GM21528 (cell line): ENCODE results near the gene ICOSLG.
"Not testable (repeated sequence)": the region's sequence is repeated elsewhere in the genome, so short reads cannot be mapped to it uniquely, and the experiment has no call there.

Source experiments
- ATAC-seq: cut with Tn5 transposase; IDR thresholded peaks from one replicate; pipeline ENCODE4 v1.9.1; 2021; ENCODE audit warnings: mild to moderate bottlenecking, moderate library complexity; ENCODE audit not compliant: unreplicated experiment, low FRiP score

ICOSLG gene, protein sequence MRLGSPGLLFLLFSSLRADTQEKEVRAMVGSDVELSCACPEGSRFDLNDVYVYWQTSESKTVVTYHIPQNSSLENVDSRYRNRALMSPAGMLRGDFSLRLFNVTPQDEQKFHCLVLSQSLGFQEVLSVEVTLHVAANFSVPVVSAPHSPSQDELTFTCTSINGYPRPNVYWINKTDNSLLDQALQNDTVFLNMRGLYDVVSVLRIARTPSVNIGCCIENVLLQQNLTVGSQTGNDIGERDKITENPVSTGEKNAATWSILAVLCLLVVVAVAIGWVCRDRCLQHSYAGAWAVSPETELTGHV

DNA sequence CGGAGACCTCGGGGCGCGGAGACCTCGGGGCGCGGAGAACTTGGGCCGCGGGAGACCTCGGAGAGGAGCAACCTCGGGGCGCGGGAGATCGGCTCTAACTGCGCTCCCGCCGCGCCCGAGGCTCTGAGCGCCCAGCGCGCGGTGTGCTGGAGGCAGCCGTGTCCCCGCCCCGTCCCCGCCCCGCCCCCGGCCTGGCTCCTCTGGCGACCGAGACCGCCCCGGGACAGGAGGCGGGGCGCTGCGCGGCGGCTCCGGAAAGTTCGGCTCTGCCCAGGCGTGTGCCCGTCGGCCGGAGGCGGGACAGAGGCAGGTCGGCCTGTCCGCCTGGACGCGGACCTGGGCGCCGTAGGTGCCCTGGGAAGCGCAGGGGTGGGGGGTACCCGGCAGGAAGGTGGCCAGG, at the start of gene ICOSLG:
TSS of gene ICOSLG (minus strand) at position 102 of the 400 bp plus-strand sequence. CDS start 126 bp downstream, outside the sequence.
- peak; percentile 43 for ATAC-seq

DNA sequence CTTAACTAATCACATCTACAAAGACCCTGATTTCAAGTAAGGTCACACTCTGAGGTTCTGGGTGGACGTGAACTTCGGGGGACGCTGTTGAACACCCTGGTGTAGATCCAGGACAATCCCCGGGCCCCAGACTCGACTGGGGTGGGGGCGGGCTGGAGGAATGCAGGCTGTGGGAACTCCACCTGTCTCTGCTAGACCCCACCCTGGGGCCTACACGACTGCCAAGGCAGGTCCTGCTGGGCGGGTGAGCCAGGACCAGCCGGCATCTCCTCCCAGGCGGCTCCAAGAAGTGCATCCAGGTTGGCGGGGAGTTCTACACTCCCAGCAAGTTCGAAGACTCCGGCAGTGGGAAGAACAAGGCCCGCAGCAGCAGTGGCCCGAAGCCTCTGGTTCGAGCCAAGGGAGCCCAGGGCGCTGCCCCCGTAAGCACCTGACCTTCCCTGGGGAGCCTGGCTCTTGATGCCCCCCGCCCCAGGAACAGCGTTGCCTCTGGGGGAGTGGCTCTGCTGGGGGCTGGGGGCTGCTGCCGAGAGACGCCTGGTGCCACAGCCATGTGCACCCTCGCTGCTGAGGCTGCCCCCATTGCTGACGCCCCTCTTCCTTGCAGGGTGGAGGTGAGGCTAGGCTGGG, 48.8 kb upstream of the ICOSLG start:
- no peak for ATAC-seq

DNA sequence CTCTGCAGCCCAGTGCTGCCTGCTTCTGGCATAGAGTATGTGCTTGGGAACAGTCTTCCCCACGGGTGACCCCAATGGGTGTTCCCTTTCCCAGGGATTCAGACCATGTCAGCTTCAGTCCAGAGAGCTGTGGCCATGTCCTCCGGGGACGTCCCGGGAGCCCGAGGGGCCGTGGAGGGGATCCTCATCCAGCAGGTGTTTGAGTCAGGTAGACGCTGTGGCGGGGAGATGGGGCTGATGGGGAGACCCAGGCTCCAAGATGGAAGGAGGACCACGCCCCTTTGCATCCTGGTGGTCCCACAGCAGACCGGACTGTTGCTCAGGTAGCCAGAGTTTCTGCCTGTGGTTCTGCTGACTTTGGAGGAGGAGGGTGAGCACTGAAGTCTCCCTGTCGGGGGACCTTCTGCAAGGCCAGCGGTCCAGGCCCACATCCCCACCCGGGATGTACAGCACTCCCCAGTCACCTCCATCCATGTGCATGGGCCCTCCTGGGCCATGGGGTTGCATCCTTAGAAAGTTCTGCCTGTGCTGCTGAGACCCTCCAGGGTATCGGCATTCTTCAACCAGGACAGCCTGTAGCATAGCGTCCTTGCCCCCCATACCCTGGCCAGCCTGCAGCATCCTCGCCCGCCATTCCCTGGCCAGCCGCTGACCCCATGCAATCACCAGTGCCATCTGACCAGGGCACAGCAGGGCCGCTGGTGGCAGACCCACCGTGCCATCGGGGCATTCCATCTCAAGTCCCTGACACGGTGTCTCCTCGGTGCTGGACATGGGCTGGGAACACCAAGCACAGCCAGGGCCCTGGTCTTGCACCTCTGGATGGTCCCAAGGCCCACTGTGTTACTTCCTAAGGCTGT, 47.7 kb upstream of the ICOSLG start:
- ATAC-seq, result no peak

DNA sequence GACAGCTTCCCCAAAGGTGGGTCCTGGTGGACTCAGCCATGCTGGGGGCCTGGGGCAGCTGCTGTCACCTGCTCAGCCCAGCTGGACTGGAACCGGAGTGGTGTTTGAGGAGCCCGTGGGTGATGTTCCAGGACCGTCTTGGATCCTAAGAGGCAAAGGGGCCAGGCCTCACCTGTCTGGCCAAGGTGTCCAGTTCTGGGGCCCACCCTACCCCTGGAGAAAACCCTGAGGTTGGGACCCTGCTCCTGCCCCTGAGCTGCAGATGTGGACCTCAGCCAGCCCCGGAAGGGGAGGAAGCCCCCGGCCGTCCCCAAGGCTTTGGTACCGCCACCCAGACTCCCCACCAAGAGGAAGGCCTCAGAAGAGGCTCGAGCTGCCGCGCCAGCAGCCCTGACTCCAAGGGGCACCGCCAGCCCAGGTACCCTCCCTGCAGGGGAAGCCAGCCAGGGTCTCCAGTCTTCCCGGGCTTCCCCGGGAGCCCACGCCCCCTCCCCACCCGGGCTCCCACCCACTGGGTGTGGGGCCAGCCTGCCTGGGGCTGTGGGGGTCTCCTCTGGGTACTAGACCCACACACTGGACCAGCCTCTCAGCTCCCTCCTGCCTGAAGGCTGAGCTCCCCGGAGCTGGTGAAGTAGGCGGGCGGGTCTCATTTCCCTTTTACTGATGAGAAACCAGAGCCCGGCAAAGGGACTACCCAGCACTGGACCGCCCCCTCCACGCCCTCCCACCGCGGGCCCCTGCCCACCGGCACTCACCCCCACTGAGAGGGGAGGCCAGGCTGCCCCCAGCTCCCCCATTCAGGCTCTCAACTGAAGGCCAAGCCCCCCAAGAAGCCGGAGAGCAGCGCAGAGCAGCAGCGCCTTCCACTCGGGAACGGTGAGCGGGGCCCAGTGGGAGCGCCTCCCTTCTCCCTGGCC, 46.2 kb upstream of the ICOSLG start:
- no peak for ATAC-seq

DNA sequence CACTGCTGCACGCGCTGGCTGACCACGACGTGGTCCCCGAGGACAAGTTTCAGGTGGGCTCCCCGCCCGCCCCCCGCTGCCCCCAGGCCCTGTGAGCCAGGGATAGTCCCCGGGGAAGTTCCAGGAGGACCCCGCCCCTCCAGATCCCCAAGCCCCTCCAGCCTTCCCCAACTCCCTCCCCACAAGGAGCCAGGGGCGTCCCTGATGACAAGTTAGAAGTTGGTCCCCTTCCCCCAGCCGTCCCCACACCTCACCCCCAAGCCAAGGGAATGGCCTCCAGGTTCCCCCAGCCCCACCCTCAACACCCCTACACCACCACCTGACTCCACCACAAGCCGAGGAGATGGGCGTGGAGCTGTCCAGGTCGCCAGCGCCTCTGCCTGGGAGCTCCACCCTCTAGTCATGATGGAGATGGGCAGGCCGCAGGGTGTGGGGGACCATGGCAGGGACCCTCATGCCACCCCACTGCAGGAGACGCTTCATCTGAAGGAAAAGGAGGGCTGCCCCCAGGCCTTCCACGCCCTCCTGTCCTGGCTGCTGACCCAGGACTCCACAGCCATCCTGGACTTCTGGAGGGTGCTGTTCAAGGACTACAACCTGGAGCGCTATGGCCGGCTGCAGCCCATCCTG, 45.5 kb upstream of the ICOSLG start:
- ATAC-seq, result no peak

DNA sequence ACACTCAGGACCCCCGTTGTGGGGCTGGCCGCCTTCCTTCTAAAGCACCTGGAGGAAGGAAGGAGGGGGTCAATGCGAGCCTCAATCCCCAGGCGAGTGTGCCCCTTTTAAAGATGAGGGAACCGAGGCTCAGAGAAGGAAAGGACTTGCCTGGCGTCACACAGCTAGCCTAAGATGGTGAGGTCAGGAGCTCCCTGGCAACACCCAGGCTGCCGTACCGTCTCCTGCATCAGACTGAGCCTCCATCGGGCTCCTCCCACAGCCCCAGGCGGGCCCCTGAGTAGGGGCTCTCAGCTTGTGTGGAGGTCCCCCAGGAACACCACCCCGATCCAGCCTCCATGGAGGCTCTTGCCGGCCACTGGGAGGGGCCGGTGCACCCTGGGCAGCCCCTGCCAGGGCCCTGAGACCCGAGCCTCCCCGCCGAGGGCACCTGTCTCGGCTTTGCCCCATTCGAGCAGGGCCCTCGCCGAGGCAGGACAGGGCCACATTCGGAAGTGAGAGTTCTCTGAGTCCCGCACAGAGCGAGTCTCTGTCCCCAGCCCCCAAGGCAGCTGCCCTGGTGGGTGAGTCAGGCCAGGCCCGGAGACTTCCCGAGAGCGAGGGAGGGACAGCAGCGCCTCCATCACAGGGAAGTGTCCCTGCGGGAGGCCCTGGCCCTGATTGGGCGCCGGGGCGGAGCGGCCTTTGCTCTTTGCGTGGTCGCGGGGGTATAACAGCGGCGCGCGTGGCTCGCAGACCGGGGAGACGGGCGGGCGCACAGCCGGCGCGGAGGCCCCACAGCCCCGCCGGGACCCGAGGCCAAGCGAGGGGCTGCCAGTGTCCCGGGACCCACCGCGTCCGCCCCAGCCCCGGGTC, 44.6 kb upstream of the ICOSLG start, which contains the start of gene AIRE:
TSS of gene AIRE (plus strand) at position 739 of the 855 bp plus-strand sequence. CDS start 131 bp downstream, outside the sequence.
- ATAC-seq, result no peak

DNA sequence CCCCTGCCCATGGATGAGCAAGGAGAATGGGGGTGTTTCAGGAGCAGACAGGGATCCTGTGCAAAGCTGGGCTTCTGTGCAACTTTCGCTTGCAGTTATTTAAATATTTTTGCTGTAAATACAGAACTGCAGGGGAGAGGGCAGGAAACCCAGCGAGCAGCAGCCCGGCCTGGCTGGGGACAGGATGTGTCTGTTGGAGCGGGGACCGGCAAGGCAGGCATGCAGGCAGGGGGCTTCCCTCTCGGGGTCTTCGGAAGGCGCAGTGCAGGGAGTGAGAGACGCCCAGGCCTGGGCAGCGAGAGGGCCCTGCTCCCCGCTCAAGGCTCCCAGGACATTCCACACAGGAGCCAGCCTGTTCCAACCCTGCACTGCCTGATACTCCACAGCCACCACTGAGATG, 43.2 kb upstream of the ICOSLG start:
- ATAC-seq, result no peak

DNA sequence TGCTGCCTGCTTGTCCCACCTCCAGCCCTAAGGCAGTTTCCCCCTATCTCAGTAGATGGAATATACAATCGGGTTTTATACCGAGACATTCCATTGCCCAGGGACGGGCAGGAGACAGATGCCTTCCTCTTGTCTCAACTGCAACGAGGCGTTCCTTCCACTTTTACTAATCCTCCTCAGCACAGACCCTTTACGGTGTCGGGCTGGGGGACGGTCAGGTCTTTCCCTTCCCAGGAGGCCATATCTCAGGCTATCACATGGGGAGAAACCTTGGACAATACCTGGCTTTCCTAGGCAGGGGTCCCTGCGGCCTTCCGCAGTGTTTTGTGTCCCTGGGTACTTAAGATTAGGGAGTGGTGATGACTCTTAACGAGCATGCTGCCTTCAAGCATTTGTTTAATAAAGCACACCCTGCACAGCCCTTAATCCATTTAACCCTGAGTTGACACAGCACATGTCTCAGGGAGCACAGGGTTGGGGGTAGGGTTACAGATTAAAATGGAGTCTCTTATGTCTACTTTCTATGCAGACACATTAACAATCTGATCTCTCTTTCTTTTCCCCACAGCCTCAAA, 42.6 kb upstream of the ICOSLG start:
- not testable (repeated sequence) for ATAC-seq

DNA sequence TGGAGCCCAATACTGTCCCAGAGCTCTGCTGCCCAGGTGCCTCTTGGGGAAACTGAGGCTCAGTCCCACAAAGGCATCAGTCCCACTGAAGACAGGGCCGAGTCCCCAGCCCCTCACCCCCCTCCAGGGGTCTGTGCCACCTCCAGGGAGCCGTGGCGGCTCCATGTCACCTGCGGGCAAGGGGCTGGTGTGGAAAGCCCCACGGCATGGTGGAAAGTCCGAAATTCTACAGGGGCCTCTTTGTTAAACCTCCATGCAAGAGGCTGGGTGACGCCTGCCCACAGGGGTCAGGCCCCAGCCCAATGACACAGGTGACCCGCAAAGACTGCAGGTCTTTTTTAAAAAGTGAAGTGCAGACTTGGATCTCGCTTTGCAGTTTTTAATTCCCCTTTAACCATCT, 41.6 kb upstream of the ICOSLG start:
- ATAC-seq, result no peak

DNA sequence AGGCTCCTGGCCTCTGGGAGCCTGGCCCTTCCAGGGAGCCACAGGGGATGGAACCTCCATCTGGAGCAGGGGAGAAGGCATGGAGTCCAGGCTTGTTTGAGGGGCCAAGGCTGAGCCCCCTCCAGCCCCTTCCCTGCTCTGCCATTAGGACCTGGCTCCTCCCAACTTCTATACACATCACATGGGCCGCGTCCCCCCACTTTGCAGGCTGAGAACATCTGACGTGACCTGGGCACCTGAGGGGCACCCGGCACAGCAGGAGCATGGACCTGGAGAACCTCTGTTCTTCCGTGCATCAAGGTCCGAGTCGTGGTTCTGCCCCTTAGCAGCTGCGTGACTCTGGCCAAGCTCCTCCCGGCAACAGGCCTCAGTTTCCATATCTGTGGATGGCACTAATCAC, 41.1 kb upstream of the ICOSLG start:
- ATAC-seq, result no peak

DNA sequence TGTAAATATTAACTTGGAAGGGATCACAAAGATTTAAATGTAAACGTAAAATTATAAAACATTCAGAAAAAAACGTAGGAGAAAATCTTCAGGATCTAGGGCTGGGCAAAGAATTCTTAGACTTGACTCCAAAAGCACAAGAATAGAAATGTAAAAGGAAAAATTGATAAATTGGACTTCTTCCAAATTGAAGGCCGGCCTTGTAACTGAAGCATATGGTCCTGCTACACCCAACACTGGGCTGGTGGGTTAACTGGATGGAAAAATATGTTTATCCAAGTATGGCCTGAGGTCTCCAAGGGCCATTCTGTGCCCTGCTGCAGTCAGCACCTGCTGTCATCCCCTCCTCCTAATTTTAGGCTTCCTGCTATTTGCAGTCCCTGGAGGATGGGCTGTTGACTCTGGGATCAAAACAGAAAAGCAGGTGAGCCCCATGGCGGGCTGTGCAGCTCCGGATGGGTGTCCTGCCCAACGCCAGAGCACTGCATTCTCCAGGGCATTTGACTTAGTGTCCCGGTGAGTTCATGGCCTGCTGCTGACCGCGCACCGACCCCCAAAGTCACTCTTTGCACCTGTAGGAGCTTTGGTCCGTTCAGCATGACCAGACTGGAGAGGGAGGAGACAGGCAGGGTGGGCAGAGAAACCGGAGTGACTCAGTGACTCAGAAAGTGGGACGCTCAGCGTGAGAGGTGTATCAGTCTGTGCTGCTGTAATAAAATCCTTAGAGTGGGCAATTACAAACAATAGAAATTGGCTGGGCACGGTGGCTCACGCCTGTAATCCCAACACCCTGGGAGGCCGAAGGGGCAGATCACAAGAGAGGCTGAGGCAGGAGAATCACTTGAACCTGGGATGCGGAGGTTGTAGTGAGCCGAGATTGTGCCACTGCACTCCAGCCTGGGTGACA, 38.9 kb upstream of the ICOSLG start:
- ATAC-seq, result no peak

DNA sequence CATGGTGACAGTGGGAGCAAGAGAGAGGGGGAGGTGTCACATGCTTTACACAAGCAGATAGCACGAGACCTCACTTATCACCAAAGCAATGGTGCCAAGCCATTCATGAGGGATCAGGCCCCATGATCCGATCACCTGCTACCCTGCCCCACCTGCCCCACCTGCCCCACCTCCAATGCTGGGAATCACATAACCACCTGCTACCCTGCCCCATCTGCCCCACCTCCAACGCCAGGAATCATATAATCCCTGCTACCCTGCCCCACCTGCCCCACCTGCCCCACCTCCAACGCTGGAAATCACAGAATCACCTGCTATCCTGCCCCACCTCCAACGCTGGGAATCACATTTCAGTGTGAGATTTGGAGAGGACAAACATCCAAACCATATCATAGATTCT, 34.3 kb upstream of the ICOSLG start:
- no peak for ATAC-seq

DNA sequence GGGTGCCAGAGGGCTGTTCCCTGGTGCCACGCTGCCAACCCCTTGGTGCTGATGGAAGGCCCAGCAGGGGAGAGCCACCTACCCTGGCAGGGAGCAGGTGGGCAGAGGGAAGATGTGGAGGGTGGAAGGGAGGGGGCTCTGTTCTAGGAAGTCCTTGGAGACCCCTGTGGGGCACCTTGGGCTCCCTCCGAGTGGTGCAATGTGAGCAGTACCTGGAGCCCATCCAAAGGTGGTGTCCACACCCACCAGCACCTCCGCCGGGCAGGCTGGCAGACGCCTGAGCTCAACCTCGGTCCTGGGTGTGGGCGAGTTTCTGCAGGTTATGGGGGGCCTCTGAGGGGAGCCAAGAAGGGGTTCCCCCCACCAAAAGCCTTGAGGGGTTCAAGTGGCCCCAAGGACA, 32.3 kb upstream of the ICOSLG start:
- ATAC-seq, result no peak

DNA sequence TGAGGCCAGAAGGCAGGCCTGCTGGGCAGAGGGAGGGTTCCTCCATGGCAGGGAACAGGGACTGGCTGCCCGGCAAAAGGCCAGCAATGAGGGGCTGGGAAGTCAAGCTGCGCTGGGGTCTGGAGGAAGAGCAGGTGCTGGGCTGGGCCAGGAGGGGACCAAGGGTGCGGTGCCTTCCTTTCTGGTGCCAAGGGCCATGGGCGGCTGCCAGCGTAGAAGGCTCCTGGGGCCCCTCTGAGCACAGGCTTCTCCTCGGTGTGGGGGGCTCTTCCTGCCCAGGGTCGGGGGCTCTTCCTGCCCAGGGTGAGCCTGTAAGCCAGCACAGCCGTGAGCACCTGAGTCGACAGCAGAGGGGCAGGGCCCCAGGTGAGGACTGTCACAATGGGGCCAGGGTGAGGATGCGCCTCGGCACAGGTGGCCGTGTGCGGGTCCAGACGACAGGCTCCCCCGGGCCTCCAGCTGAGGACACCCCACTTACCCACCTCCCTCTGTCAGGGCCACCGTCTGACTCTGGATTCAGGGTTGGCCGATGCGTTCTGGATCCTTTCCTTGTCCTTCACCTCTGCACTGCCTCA, 31.6 kb upstream of the ICOSLG start:
- no peak for ATAC-seq

DNA sequence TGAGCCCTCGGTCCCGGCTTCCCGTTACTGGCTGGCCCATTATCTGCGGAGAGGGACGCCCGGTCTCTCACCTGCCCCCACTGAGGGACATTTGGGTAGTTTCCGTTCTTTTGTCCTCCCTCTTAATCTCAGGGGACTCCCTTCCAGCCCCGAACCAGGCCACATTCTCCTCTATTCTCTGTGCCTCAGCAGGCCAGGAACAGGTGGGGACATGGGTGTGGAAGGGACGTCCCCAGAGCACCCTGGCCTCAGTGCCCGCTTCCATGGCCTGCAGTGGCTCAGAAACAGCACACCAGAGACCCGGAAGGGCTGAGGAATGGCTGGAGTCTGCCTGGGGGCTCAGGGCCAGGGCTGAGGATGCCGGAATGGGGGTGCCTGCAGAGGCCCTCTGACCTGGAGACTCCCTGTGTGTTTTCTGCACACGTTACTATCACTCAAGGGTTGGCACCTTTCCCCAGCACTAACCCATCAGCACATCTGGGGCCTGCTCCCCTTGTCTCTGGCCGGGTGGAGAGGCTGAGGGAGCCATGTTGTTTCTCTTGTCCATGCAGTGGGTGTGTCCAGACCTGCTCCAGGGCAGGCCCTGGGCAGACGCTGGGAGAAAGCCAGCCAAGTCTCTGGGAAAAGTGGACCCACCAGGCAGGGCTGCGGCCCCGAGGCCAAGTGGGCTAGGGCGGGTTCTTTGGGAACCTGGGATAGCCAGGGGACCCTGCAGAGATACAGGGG, 31.0 kb upstream of the ICOSLG start:
- no peak for ATAC-seq

DNA sequence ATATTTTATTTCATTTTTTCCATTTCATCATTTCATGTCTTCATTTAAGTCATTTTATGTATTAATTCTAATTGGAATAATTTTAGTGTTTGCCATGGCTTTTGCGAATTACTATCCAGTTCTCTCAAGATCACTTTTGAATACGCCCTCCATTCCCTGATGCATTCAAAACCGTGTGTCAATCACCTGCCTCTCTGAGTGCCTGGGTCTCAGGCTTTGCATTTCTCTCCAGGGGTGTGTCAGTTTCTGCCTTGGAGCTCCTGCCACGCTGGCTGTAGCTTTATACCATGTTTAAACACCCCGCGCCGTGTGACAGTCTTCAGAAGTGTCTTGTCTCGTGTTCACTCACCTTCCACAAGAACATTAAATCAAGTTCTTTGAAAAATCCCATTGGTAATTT, 28.3 kb upstream of the ICOSLG start:
- no peak for ATAC-seq
